ENCODE results near the gene LEPROT.

DNA sequence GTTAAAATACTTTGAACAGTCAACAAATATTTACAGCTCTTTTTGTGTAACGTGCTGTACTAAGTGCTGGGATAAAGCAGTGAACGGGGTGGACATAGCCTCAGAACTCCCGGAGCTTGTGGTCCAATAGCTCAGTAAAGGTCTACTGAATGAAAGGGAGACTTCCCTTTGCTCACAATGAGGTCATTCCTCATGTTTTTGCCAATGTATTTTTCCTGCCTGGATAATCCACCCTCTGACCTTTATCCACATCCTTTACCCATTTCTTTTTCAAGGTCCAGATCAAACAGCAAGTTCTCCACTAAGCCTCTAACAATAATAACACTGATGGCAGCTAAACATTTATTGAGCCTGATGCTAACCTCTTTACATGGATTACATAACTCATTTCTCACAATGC lies 55.9 kb downstream of the LEPROT start:
- no peak for TF ChIP-seq CTCF (IDR thresholded peaks at IDR 0.05 in 2 of 3, conservative IDR thresholded peaks at IDR 0.05 in 1 of 3; ENCODE audit: borderline replicate concordance in 1 of 3, insufficient read depth in 1 of 3, low read depth in 2 of 3, low read length in 2 of 3)
- TF ChIP-seq RAD21 (IDR thresholded peaks at IDR 0.05; ENCODE audit: low read depth): no peak
- TF ChIP-seq MAX (IDR thresholded peaks at IDR 0.05): no peak
- no peak for TF ChIP-seq POLR2AphosphoS5 (IDR thresholded peaks at IDR 0.05; ENCODE audit: low read depth, low read length)
- no peak for TF ChIP-seq FOSL1 (IDR thresholded peaks at IDR 0.05; ENCODE audit: low read depth)
- no peak for TF ChIP-seq POLR2A (IDR thresholded peaks at IDR 0.05; ENCODE audit: borderline replicate concordance, extremely low read depth, insufficient read depth, insufficient read length)
- no peak for TF ChIP-seq ELF1 (IDR thresholded peaks at IDR 0.05; ENCODE audit: borderline replicate concordance, low read depth)
- TF ChIP-seq YY1 (IDR thresholded peaks at IDR 0.05; ENCODE audit: extremely low read depth, insufficient replicate concordance, low read depth, low read length): no peak
